CD1c-positive myeloid dendritic cell (primary cell): ENCODE results near the gene PSMA5.
"Not testable (repeated sequence)": the region's sequence is repeated elsewhere in the genome, so short reads cannot be mapped to it uniquely, and the experiment has no call there.

Source experiments
- DNase-seq: peaks from one replicate; pipeline ENCODE4 v3.0.0-alpha.2; 2016; ENCODE audit errors: extremely low spot score

The PSMA5 gene

DNA sequence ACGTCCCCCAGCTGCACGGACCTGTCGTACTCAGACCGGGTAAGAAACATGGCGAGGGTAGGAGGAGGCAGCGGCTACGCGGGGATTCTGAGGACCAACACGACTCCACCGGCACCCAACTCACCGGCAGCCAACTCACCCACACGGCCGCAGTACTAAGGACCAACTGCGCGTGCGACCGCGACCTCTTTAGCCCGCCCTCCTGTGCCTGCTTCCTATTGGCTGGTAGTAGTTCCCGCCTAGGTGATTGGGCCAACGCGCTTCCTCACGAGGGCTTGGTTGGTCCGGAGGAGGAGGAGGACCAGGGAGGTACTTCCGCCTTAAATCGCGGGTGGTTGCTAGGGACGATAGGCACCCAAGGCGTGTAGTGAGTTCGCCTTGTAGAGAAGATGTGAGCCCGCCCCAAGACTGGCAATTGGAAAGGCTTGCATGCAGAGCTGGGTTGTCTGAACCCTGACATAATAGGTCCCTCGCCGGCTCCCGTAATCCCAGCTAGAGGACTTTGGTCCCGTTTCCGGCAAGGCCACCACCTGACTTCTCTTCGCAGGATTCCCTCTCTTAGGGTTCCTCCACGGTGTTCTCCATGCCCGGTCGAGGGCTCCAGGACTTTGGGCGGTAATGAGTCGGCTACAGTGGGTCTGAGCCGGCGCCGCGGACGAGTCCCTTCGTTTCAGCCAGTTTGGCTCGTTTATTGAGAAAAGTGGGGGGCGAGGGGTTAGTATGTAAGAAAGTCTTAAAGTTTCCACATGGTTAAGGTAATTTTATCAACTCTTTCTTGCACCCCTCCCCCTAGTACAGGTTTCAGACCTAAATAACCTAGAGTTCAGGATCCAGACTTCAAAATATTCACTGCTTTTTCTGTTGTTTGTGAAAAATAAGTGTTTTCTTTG lies at the start of gene PSMA5:
PSMA5 (minus strand) TSS at position 168 of the 890 bp plus-strand sequence; CDS start at position 50, 118 bp downstream.
- DNase-seq = peak; percentile 99

DNA sequence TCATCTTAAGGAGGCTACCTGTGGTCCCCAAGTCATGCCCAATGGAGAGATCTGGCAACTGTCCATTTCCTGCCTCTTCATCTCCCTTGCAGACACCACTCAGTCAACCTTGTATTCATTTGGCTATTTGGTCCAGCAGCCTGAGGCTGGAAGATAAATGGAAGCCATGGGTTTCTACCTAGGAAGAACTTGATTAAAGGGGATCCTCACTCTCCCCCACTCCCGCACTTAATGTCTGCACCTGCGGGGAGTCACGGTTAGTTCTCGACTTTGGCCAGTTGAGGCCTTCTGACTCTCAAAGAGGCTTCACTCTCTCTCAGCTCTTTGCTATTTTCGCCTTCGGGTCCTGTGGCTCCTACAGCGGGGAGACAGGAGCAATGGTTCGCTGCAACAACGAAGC lies 49.0 kb upstream of the PSMA5 start:
- no peak for DNase-seq

DNA sequence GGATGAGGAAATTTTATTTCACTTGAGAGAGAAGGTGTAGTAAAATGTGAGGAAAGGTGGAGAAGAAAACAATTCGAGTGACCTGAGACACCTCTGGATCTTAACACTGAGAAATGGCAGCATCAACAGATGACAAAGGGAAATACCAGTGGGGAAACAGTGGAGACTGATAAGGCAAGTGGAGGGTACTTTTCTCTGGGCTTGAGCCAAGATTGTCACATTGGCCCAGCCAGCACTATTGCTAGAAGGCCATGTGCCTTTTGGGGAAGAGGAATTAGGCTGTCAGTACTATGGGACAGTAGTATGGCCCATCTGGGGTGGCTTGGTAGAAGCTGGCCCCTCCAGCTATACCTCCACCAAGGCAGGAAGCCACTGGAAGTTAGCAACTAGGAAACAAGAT lies 48.4 kb upstream of the PSMA5 start:
- DNase-seq = no peak

DNA sequence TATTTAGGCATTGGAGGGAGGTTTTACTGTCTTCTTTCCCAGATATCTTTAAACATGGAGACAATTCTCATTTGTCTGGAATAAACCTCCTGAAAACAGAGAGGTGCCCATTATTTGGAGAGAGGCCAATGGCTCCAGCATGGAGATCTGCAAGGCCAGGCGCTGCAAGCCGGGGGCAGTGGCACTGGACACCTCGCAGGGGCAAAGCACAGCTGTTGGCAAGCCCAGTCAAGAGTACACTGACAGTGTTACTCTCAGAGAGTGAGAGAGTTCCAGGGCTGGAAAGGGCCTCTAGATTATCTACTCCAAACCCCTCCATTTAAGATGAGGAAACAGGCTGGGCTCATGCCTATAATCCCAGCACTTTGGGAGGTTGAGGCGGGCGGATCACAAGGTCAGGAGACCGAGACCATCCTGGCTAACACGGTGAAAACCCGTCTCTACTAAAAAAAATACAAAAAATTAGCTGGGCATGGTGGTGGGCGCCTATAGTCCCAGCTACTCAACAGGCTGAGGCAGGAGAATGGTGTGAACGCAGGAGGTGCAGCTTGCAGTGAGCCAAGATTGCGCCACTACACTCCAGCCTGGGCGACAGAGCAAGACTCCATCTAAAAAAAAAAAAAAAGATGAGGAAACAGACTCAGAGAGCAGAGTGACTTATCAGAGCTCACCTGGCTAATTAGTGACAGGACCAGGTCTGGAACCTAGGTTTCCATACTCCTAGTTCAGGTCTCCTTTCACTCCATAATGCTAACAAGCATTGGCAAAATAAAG lies 47.2 kb upstream of the PSMA5 start:
- DNase-seq = not testable (repeated sequence)

DNA sequence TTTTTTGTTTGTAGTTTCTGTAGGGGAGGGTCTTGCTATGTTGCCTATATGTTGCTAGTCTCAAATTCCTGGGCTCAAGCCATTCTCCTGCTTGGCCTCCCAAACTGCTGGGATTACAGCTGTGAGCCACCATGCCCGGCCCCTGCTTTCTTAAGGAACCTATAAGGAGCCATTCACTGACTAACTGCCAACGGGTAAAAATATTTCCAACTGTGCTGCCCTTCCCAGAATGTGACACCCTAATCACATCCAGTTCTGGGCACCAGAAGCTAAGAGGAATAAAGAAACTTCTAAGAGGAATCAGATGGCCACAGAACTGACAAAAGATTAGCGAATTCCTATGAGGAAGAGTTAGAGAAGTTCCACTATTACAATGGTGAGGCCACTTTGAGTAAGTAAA lies 46.5 kb upstream of the PSMA5 start:
- DNase-seq = no peak

DNA sequence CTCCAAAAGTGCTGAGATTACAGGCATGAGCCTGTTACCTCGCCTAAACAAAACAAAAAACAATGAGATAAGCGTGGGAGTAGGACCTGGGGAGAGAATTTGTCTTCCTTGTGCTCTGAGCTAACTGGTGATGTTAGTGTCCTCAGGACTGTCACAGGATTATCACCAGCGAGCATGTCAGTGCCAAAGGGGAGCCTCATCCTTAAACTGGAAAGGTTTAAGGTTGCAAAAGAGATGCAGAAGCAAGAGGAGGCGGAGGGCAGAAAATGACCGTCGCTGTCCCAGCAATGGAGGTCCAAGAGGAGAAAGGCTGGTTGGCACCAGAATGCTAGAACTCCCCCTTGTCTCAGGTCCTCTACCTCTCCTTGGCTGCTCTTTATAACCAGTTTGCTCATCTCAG lies 44.0 kb upstream of the PSMA5 start:
- DNase-seq = no peak

DNA sequence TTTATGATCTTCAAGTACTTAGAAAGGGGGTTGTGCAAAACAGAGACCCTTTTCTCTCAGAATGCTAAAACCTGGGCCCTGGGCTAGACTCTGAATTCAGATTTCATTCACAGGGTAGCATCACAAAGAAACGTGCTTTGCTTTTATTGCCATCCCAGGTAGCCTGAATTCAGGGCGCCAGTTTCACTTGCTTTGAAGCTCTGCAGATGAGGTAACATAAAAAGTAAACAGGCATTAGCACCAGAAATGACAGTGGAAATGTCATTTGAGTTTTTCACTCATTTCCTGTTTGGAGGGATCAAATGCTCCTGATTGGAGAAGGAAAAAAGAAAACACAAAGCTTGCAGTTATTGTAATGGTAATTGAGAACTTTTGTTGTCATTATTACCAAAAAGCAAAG lies 42.7 kb upstream of the PSMA5 start:
- no peak for DNase-seq

DNA sequence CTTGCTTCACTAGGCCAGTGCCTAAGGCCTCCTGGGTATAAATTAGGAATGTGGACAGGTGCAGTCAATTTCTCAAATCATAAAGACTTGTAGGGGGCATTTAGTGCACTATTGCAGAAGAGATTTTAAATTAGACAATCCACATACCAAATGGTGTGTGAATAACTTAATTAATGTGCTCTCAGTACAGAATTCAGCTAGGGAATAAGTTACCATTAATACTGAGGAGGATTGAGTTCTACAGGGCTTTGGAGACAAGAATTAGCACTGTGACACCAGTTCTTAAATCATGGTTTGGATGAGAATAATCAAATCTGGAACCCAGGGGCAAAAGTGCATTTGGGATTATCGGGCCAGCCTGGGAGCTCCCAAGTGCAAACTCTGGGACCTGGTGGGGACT lies 41.8 kb upstream of the PSMA5 start:
- DNase-seq = no peak

DNA sequence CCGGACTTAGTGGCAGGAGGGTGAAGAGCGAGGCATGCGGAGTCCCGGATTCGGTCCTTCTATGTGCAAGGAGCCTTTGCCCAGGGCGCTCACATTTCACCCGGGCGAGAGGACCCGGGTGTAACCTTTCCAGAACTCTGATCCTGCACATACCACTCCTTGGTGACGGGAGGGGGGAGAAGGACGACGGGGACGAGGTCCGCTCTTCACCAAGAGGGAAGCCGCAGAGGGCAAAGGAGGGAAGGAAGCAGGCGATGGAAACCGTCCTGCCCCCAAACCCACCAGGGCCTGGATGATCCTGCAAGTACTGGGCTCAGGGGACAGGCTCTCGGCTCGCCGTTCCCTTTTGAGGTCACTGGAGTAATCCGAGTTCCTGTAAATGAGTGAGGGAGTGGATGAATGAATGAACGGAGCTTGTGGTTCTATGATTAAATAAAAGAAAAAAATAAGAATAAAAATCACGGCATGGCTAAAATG lies 41.1 kb upstream of the PSMA5 start:
- DNase-seq = no peak

DNA sequence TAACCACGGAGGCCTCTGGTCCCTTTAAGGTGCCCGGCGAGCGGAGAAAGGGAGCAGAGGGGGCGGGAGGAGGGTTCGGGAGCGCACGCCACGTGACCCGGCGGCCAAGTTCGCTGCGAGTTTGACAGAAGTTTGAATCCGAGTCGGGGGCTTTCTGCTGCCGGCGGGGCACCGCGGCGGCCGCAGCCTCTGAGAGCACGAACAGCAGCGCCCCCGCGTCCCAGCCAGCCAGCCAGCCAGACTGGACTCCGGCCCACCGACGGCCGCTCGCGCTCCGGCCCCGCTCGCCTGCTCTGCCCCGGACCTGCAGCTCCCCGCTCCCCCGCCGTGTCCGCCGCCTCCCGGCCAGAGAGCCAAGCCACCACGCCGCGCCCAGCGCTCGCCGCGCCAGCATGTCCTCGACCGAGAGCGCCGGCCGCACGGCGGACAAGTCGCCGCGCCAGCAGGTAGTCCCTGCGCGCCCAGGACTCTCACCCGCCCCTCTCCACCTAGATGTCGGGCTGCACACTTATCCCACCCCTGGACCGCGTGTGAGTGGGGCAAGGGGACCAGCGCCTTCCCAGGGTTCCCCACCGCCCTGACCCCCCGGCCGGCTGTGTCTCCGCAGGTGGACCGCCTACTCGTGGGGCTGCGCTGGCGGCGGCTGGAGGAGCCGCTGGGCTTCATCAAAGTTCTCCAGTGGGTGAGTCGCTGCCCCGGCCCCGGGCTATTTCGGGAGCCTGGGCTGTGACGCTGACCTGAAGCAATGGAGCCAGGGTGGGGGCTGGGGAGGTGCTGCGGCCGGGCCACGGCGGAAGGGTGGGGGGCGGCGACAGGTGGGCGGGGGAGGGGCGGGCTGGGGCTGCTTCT lies 40.4 kb upstream of the PSMA5 start, which contains the start of gene SYPL2:
SYPL2 (plus strand) TSS at position 95 of the 849 bp plus-strand sequence; CDS start at position 393, 298 bp downstream.
- peak; percentile 18 for DNase-seq

DNA sequence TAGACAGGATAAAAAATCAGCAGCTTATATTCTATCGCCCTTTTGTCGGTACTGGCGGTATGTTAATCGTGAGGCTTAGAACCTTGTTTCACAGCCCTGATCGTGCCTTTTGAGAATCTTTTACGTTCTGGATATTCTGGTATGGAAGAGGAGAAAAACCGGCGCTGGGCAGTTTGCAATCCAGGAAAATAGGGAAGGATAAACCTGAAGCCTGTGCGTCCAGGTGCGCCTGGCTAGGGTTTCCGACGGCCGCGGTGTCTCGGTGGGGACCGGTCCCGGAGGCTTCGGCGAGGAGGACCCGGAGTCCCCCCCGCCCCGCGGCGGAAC lies 39.8 kb upstream of the PSMA5 start:
- DNase-seq = no peak

DNA sequence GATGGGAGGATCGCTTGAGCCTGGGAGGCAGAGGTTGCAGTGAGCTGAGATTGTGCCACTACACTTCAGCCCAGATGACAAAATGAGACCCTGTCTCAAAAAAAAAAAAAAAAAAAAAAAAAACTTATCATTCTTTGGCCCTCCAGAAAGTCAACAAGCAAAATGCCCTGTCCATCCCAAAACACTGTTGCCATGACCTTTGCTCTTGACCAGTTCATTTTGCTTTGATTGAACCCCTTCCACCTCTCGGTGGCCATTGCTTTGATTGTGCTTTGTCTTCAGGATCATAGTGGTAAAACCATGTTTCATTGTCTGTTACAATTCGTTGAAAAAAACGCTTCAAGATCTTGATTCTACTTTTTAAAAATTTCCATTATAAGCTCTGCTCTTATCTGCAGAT lies 31.6 kb upstream of the PSMA5 start:
- DNase-seq = no peak

DNA sequence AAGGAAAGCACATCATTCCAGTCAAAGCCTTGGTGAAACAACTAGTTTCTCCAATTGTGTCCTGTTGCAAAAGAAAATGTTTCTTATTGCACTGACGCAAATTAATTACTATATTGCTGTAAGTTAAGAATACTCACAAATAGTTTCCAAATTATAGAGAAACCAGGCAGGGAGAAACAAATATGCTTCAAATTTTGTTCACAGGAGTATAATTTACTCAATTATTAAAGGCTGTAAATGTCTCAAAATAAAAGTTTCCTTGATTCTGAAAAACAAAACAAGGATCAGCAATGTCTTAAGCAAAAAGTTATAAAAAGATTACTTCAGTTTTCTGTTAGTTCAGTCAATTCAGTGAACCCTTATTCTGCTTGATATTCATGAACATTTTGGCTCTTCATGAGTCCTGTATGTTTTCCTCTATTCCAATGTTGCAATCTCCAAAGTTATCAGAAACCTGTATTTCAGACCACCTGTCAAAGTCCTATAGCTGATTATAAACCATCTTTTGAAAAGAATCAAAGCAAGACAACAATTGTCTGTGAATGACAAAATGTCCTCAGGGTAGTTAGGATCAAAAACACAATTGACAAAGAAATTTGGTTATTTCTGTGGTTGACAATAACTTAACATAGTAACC lies 28.4 kb upstream of the PSMA5 start:
- no peak for DNase-seq

DNA sequence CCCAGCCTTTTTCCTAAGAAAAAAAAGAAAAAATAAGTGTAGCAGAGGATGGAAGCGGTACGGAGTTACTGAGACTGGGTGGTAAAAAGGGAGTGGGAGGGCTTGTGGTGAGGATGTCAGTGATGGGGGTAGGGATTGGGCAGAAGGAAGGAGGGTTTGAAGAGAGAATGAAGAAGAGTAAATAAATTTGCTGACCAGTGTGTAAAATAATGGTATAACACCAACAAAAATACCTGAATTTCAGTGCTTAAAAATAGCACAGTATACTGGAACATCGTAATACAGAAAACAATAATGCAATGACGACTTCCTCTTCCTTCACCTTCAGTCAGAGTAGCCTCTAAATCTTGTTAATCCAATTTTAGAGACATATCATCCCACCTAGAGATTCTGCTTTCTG lies 21.3 kb upstream of the PSMA5 start:
- no peak for DNase-seq

DNA sequence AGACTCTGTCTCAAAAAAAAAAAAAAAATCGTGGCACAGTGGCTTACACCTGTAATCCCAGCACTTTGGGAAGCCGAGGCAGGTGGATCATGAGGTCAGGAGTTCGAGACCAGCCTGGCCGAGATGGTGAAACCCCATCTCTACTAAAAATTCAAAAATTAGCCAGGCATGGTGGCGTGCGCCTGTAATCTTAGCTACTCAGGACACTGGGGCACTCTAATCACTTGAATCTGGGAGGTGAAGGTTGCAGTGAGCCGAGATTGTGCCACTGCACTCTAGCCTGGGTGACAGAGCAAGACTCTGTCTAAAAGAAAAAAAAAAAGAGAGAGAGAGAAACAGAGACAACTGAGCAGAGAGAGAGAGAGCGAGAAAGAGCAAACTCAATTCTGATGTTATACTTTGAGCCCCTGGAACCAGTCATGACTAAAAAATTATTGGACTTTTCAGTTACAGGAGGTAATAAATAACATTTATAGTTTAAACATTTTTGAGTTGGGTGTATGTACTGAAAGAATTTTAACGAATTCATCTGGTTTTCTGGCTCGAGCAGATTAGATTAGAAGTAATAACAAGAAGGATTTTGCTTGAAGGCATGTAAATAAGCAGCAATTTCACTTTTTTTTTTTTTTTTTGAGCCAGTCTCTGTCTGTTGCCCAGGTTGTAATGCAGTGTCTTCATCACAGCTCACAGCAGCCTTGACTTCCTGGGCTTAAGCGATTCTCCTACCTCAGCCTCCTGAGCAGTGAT lies 19.9 kb upstream of the PSMA5 start:
- DNase-seq = not testable (repeated sequence)

DNA sequence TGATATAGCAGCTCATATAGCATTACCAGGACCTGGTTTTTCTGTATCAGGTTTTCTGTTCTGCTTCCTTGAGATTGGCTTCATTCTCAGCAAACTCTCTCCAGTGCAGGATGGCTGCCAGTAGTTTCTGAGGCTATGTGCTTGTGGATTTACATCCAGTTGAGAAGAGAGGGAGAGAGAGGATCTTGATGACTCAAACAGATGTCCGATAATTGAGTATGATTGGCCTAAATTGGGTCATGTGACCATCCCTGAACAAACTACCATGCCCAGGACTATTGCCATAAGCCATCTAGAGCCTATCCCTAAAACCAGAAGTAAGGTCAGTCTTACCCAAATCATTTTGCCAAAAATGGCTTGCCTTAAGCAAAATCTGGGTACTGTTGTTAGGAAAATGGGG lies 18.1 kb upstream of the PSMA5 start:
- DNase-seq = no peak

DNA sequence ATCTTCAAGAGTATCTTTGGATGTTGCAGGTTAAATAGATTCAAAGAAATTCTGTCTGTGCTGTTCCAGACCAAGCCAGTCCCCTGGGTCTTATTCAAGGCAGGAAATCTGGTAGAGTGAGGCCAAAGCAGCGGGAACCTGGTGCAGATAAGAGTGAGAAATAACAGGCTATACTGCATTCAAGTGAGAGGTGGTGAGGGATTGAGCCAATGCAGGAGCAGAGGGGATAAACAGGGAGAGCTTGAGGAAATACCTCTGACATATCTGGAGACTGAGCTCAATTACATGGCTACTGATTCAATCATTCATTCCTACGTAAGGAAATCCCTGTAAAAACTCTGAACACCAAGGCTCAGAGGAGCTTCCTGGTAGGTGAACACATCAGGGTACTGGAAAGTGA lies 17.2 kb upstream of the PSMA5 start:
- DNase-seq = no peak

DNA sequence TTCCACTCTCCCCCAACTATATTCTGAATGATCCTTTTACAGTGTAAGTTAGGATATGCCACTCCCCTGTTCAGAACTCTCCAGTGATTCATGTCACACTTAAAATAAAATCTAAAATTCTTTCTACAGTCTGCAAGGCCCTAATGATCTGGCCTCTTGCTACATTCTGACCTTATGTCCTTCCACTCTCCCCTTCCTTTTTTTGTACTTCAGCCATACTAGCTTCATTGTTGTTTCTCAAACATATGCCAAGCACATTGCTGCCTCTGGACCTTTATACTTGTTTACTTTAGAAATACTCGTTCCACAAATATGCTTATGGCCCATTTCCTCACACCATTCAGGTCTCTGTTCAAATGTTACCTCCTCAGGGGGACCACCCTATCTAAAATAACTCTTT lies 14.8 kb upstream of the PSMA5 start:
- DNase-seq = no peak

DNA sequence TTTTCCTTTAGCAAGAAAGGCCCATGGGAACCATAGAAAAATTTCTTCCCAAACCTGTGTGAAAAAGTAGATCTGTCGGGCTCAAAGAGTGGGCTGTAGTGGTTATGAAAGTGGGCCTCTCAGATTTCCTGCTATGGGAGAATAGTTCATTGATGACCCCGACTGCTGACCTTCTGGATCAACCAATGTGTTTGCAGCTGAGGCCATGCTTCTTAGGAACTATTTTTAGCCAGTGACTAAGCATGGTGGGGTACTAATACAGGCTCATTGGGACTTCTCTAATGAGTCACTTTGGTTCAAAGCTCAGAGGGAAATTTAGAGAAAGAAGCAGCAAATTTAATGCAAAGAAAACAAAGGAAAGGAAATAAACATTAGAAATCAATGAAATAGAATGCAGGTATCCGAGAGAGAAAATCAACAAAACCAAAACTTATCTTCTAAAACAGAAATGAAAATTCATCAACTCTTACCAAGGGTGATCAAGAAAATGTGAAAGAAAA lies 12.6 kb upstream of the PSMA5 start:
- DNase-seq = peak; percentile 66

DNA sequence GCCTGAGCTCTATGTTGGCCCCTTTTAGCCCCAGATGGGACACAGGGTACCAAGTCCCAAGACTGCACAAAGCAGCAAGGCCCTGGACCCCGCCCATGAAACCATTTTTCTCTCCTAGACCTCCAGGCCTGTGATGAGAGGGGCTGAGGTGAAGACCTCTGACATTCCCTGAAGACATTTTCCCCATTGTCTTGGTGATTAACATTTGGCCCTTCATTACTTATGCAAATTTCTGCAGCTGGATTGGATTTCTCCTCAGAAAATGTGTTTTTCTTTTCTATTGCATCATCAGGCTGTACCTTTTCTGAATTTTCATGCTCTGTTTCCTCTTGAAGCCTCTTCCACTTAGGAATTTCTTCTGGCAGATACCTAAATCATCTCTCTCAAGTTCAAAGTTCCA lies 8.2 kb upstream of the PSMA5 start:
- DNase-seq = no peak

DNA sequence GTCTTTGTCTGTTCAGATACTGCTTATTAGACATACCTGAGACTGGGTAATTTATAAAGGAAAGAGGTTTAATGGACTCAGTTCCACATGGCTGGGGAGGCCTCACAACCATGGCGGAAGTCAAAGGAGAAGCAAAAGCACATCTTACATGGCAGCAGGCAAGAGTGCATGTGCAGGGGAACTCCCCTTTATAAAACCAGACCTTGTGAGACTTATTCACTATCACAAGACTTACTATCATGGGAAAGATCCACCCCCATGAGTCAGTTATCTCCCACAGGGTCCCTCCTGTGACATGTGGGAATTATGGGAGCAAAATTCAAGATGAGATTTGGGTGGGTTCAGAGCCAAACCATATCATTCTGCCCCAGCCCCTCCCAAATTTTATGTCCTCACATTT lies 7.1 kb upstream of the PSMA5 start:
- DNase-seq = peak; percentile 19
